IMR-90 (cell line): ENCODE measurements around the gene FGF9. TPM values are rescaled to one million over a fixed set of nuclear protein-coding genes. Genes with fewer than 3 reads are reported as not detected.

Experiments
- ATAC-seq: fragments of 200-7000 bp; cut with Tn5 transposase; 2 replicates; pipeline ENCODE4 v1.9.1; 2020; ENCODE audit warnings: low read depth, mild to moderate bottlenecking, moderate library complexity
- BruUV-seq: library from RNA; stranded (reverse); fragments of 400-500 nt; replicated peaks from 2 replicates; lab custom pipeline; 2021; lab: Mats Ljungman, UMichigan
- CTCF ChIA-PET: fragments of 300-600 bp; formaldehyde crosslinking; extraction: SDS; loops from one replicate; lab custom pipeline; 2021; ENCODE audit warnings: antibody characterized with exemption; lab: Yijun Ruan, JAX
- POLR2A ChIA-PET: fragments of 300-600 bp; sonication (Branson Sonifier 250); formaldehyde crosslinking; loops from one replicate; lab custom pipeline; 2022; ENCODE audit warnings: antibody characterized with exemption; ENCODE audit not compliant: unreplicated experiment; lab: Charles Lee
- DNase-seq: peaks from one replicate; pipeline ENCODE4 v3.0.0; 2013
- H2AFZ ChIP-seq: replicated peaks from 2 replicates; pipeline ENCODE3; 2013; ENCODE audit warnings: low read length, mild to moderate bottlenecking; ENCODE audit not compliant: poor library complexity
- H2AK5ac ChIP-seq: 2 replicates; pipeline ENCODE4 v1.6.1; 2013; ENCODE audit warnings: low read depth, low read length, inconsistent platforms
- H2AK9ac ChIP-seq: replicated peaks from 2 replicates; pipeline ENCODE3; 2013; ENCODE audit warnings: mild to moderate bottlenecking, low read depth, low read length, moderate library complexity; ENCODE audit not compliant: poor library complexity
- H2BK120ac ChIP-seq: 2 replicates; pipeline ENCODE4 v1.6.1; 2013; ENCODE audit warnings: low read depth, low read length, inconsistent platforms
- H2BK15ac ChIP-seq: 3 replicates; pipeline ENCODE4 v1.6.1; 2013; ENCODE audit warnings: low read depth, low read length, inconsistent platforms
- H2BK20ac ChIP-seq: 2 replicates; pipeline ENCODE4 v1.6.1; 2013; ENCODE audit warnings: low read depth, mild to moderate bottlenecking, inconsistent platforms, low read length, moderate library complexity
- H2BK5ac ChIP-seq: 2 replicates; pipeline ENCODE4 v1.6.1; 2013; ENCODE audit warnings: mild to moderate bottlenecking, low read depth, low read length, inconsistent platforms; ENCODE audit not compliant: poor library complexity, severe bottlenecking
- H3K14ac ChIP-seq: replicated peaks from 2 replicates; pipeline ENCODE4 v1.6.1; 2013; ENCODE audit warnings: low read depth, low read length, inconsistent platforms
- H3K18ac ChIP-seq: 2 replicates; pipeline ENCODE4 v1.6.1; 2013; ENCODE audit warnings: low read depth, low read length, control low read depth
- H3K23ac ChIP-seq: 2 replicates; pipeline ENCODE4 v1.6.1; 2013; ENCODE audit warnings: low read depth, low read length, inconsistent platforms
- H3K27ac ChIP-seq: 2 replicates; pipeline ENCODE4 v1.5.1; 2013; ENCODE audit warnings: mild to moderate bottlenecking, control low read depth, low read length; ENCODE audit not compliant: insufficient read depth
- H3K27me3 ChIP-seq: 2 replicates; pipeline ENCODE4 v1.6.1; 2013; ENCODE audit warnings: low read length; ENCODE audit not compliant: control insufficient read depth, insufficient read depth
- H3K36me3 ChIP-seq: 2 replicates; pipeline ENCODE4 v1.6.1; 2013; ENCODE audit warnings: low read length, mixed read lengths; ENCODE audit not compliant: control insufficient read depth, insufficient read depth
- H3K4ac ChIP-seq: 2 replicates; pipeline ENCODE4 v1.6.1; 2013; ENCODE audit warnings: low read depth, low read length, inconsistent platforms
- H3K4me1 ChIP-seq: 2 replicates; pipeline ENCODE4 v1.6.1; 2013; ENCODE audit warnings: low read length, mixed read lengths; ENCODE audit not compliant: control insufficient read depth, insufficient read depth
- H3K4me2 ChIP-seq: 2 replicates; pipeline ENCODE4 v1.6.1; 2013; ENCODE audit warnings: low read depth, mild to moderate bottlenecking, control low read depth, low read length, moderate library complexity
- H3K4me3 ChIP-seq: 2 replicates; pipeline ENCODE4 v1.5.1; 2013; ENCODE audit warnings: low read depth, mild to moderate bottlenecking, control low read depth, low read length, moderate library complexity; ENCODE audit not compliant: insufficient read depth
- H3K56ac ChIP-seq: 2 replicates; pipeline ENCODE4 v1.6.1; 2013; ENCODE audit warnings: low read length, inconsistent platforms; ENCODE audit not compliant: insufficient read depth; ENCODE audit errors: extremely low read depth
- H3K79me1 ChIP-seq, 2 experiments: 2 replicates each; pipeline ENCODE4 v1.6.1; 2013; ENCODE audit warnings: low read length in 2 of 2, inconsistent platforms in 1 of 2, low read depth in 1 of 2
- H3K9ac ChIP-seq: 2 replicates; pipeline ENCODE4 v1.6.1; 2013; ENCODE audit warnings: low read depth, low read length, control low read depth
- H3K9me1 ChIP-seq: 2 replicates; pipeline ENCODE4 v1.6.1; 2013; ENCODE audit warnings: low read length, inconsistent platforms; ENCODE audit not compliant: insufficient read depth
- H3K9me3 ChIP-seq: 2 replicates; pipeline ENCODE4 v1.6.1; 2013; ENCODE audit warnings: low read length; ENCODE audit not compliant: control insufficient read depth, insufficient read depth
- H4K20me1 ChIP-seq: 2 replicates; pipeline ENCODE4 v1.6.1; 2013; ENCODE audit warnings: low read length, inconsistent platforms; ENCODE audit not compliant: insufficient read depth
- H4K5ac ChIP-seq: 2 replicates; pipeline ENCODE4 v1.6.1; 2013; ENCODE audit warnings: mild to moderate bottlenecking, low read depth, low read length, control low read depth
- H4K8ac ChIP-seq, 2 experiments: 2 replicates each; pipeline ENCODE4 v1.6.1; 2013; ENCODE audit warnings: low read depth in 2 of 2, low read length in 2 of 2, control low read depth in 1 of 2, inconsistent platforms in 1 of 2
- H4K91ac ChIP-seq: 2 replicates; pipeline ENCODE4 v1.6.1; 2013; ENCODE audit warnings: low read depth, low read length, inconsistent platforms; ENCODE audit not compliant: insufficient read depth
- SMC3 ChIP-seq: fragments of 150-350 bp; IDR thresholded peaks from 2 replicates; pipeline ENCODE4 v1.6.1; 2016; ENCODE audit warnings: low read depth, mild to moderate bottlenecking, antibody characterized with exemption, low read length, moderate library complexity
- WGBS, 2 experiments: methylation state at CpG; one replicate each; pipeline versions ENCODE4 v1.1.5 to v1.1.7; 2013; ENCODE audit warnings: missing lambda C conversion rate in 2 of 2; ENCODE audit not compliant: insufficient read length in 1 of 2; ENCODE audit errors: extremely low coverage in 2 of 2; 5-methylcytosine and 5-hydroxymethylcytosine counted together
- dilution Hi-C: fragments of 300-500 bp; cut with HindIII; formaldehyde crosslinking; loops from one replicate; pipeline ENCODE4 v1.14.3; 2018; ENCODE audit warnings: low sequenced_read_pairs; ENCODE audit not compliant: unreplicated experiment
- in situ Hi-C: fragments of 300-500 bp; cut with MboI; formaldehyde crosslinking; loops from 3 replicates; pipeline ENCODE4 v1.14.3; 2019; ENCODE audit warnings: low sequenced_read_pairs, inconsistent platforms, mixed read lengths
- intact Hi-C: fragments of 100-400 bp; cut with micrococcal nuclease; formaldehyde crosslinking; loops from 2 replicates; pipeline ENCODE4 v1.10.0; 2022
- polyA plus RNA-seq, 3 experiments: library from polyadenylated mRNA; depleted of rRNA; stranded (reverse); fragments of >200 nt; gene quantifications; 2 replicates each; pipeline ENCODE4 v1.2.3, GENCODE V29; 2012; ENCODE audit warnings: low replicate concordance in 1 of 3
- total RNA-seq: library from RNA; depleted of rRNA; stranded (reverse); fragments of >200 nt; gene quantifications from 2 replicates; pipeline ENCODE4 v1.2.3, GENCODE V29; 2012

The FGF9 gene
- total and polyA plus RNA-seq, 2 of the 4 experiments (the other 2 are of a cell fraction): under 0.01 to 0.05 TPM

- Histone ChIP-seq H3K23ac (no peak overlapping the region), H3K4me3 (no peak overlapping the region), H3K9me1 (peaks cover 13% of the 10 kb centered on the region), H3K4ac (peak overlapping the region; percentile 55), H3K27ac (no peak overlapping the region), H2AK9ac (peak overlapping the region; percentile 38), H4K91ac (peak overlapping the region; percentile 17; the same call in 1 of the 2 replicates), H4K8ac (peak overlapping the region in 1 of 2 experiments; percentile 5; a peak in 1 of 4 replicates), H3K14ac (peak overlapping the region; percentile 48; the same call in 1 of the 2 replicates), H4K20me1 (no peaks in the 10 kb centered on the region), H2BK15ac (peak overlapping the region; percentile 27; the same call in 2 of the 3 replicates), H3K9me3 (no peaks in the 10 kb centered on the region), H3K79me1 (no peaks in the 10 kb centered on the region), H3K4me2 (peak overlapping the region; percentile 9), H2AK5ac (peak overlapping the region; percentile 63; the same call in 1 of the 2 replicates), H3K27me3 (peaks cover under 1% of the 10 kb centered on the region), H2BK20ac (peak overlapping the region; percentile 62), H3K36me3 (no peaks in the 10 kb centered on the region), H3K18ac (0 out of 2 replicates have a peak overlapping the region, but pooled peaks have one; percentile 9), H3K56ac (no peak overlapping the region), H3K4me1 (peaks cover 10% of the 10 kb centered on the region), H3K9ac (no peak overlapping the region), H2AFZ (no peak overlapping the region), H2BK5ac (no peak overlapping the region), H2BK120ac (peak overlapping the region; percentile 57), H4K5ac (peak overlapping the region; percentile 18; the same call in 1 of the 2 replicates)
- ChIA-PET POLR2A (no interaction called here), CTCF (interaction anchor here (0.6 kb wide), 1 partner anchor 155 kb away, joined by 4 read pairs; no protein-coding TSS in a partner anchor)
- in situ Hi-C loops: no loop called here
- dilution Hi-C loops: no loop called here
- DNase-seq (peak; percentile 51), ATAC-seq (peak; percentile 55)
- no TSS peak for BruUV-seq
- 50% methylated on average over 1 of the region's 2 CpGs; no CpG with 5 or more reads in 1 of the 2 experiments for WGBS, 2 experiments
- intact Hi-C loops: no loop called here
- TF ChIP-seq SMC3: no peak
Measured at GRCh38 chr13:21684576-21684975, 13.7 kb downstream of the FGF9 start.
